Activated T-cell treated with anti-CD3 and anti-CD28 coated beads, Interleukin-2, amount 50 U/mL, for 1 hour (primary cell): ENCODE data around the gene PLCB1.

Experiments used
- DNase-seq: peaks from one replicate; pipeline ENCODE4 v3.0.0-alpha.2; 2020

PLCB1 gene

GRCh38 chr20:8161264-8162071 is 29.4 kb downstream of the PLCB1 start:
- no peak for DNase-seq

GRCh38 chr20:8162610-8163009 is 30.5 kb downstream of the PLCB1 start:
- no peak for DNase-seq

GRCh38 chr20:8163543-8163942 is 31.5 kb downstream of the PLCB1 start:
- no peak for DNase-seq

GRCh38 chr20:8166730-8167129 is 34.7 kb downstream of the PLCB1 start:
- no peak for DNase-seq

- DNase-seq: no peak
Measured at GRCh38 chr20:8168785-8169288, 36.8 kb downstream of the PLCB1 start.

- DNase-seq: no peak
Measured at GRCh38 chr20:8170921-8171320, 38.9 kb downstream of the PLCB1 start.

GRCh38 chr20:8172191-8172590 is 40.1 kb downstream of the PLCB1 start:
- DNase-seq: no peak

GRCh38 chr20:8175741-8176675 is 43.9 kb downstream of the PLCB1 start:
- no peak for DNase-seq

- no peak for DNase-seq
Measured at GRCh38 chr20:8183526-8183925, 51.5 kb downstream of the PLCB1 start.

GRCh38 chr20:8187740-8188139 is 55.7 kb downstream of the PLCB1 start:
- DNase-seq: no peak

GRCh38 chr20:8190043-8190880 is 58.2 kb downstream of the PLCB1 start:
- no peak for DNase-seq

GRCh38 chr20:8194721-8195120 is 62.7 kb downstream of the PLCB1 start:
- DNase-seq: no peak

GRCh38 chr20:8196096-8196495 is 64.0 kb downstream of the PLCB1 start:
- no peak for DNase-seq

- DNase-seq: no peak
Measured at GRCh38 chr20:8200220-8200619, 68.2 kb downstream of the PLCB1 start.

- no peak for DNase-seq
Measured at GRCh38 chr20:8203366-8203765, 71.3 kb downstream of the PLCB1 start.

GRCh38 chr20:8205996-8206395 is 73.9 kb downstream of the PLCB1 start:
- DNase-seq: no peak

- no peak for DNase-seq
Measured at GRCh38 chr20:8208226-8208625, 76.2 kb downstream of the PLCB1 start.

- DNase-seq: no peak
Measured at GRCh38 chr20:8209061-8209460, 77.0 kb downstream of the PLCB1 start.

- no peak for DNase-seq
Measured at GRCh38 chr20:8210749-8211148, 78.7 kb downstream of the PLCB1 start.

GRCh38 chr20:8212286-8212685 is 80.2 kb downstream of the PLCB1 start:
- no peak for DNase-seq

GRCh38 chr20:8213270-8213669 is 81.2 kb downstream of the PLCB1 start:
- no peak for DNase-seq

GRCh38 chr20:8213831-8214587 is 81.9 kb downstream of the PLCB1 start:
- no peak for DNase-seq
